NCI-H774 (cell line): ENCODE measurements around the gene CLIP2.
"Not testable (repeated sequence)": the region's sequence is repeated elsewhere in the genome, so short reads cannot be mapped to it uniquely, and the experiment has no call there.

Experiments used
- DNase-seq: peaks from one replicate; lab custom pipeline; 2025; lab: John Stamatoyannopoulos, UW

CLIP2 gene

GRCh38 chr7:74297516-74298233 is 8.5 kb downstream of the CLIP2 start:
- DNase-seq: no peak

GRCh38 chr7:74299401-74299800 is 10.2 kb downstream of the CLIP2 start:
- no peak for DNase-seq

GRCh38 chr7:74300926-74301325 is 11.7 kb downstream of the CLIP2 start:
- DNase-seq: no peak

DNA sequence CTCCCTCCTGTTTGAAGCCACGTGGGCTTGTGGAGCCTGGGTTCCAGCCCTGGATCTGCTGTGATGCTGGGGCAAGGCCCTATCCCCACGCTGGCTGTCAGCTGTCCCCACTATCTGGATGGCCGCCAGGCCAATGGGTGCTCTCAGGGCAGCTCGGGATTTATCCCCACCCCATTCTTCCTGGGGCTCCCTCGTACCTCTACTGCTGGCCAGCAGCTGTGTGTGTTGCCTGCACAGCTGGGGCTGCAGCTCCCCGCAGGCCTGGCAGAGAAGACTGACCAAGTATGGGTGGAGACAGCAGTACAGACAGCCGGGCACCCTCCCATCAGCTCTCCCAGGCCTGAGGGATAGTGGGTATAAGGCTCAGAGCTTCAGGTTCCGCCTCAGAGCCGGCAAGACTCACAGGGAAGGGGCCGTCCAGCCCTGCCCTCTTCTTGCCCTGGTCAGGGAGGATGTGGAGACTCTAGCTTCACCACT is 13.6 kb downstream of the CLIP2 start:
- no peak for DNase-seq

DNA sequence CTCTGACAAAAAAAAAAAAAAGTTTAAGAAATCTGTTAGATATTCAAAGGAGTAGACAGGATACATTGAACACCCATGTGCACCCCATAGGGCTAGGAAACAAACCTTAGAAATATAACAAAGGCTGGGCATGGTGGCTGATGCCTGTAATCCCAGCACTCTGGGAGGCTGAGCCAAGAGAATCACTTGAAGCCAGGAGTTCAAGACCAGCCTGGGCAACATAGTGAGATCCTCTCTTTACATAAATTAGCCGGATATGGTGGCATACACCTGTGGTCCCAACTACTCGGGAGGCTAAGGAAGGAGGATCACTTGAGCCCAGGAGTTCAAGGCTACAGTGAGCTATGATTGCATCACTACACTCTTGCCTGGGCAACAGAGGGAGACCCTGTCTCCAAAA is 15.3 kb downstream of the CLIP2 start:
- no peak for DNase-seq

DNA sequence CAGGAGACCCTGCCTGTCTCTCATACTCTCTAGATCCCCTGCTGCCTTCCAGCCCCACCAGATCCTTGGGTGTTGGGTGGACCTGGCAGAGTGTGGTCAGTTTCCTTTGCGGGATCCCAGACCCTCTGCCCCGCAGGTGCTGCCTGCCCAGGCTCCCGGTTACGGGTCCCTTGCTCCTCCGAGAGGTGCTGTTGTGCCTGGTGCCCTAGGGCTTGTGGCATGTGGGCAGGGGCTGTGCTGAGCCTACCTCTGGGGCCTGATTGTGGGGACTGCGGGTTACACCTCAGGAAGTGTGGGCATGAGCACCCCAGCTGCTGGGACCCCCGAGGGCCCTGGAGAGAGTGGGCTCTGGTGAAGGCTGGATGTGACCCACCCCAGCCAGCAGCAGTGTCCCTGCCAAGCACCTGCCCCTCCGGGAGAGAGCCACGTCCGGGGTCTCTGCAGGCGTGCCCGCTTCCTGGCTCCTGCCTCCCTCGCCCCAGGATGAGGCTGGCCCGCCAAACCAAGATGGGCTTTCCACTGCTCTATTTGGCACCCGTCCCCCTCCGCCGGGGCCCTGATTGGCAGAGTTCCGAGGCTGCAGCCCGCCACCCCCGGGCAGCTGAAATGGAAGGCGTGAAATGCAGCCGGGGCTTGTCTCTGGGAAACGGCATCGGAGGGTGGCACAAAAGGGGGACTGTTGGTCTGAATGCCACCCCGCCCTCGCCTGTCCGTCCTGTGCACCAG is 17.0 kb downstream of the CLIP2 start:
- DNase-seq: no peak

GRCh38 chr7:74306730-74307469 is 17.7 kb downstream of the CLIP2 start:
- no peak for DNase-seq

GRCh38 chr7:74307738-74308505 is 18.7 kb downstream of the CLIP2 start:
- DNase-seq: no peak

GRCh38 chr7:74309181-74309580 is 20.0 kb downstream of the CLIP2 start:
- no peak for DNase-seq

GRCh38 chr7:74311305-74311744 is 22.1 kb downstream of the CLIP2 start:
- DNase-seq: no peak

GRCh38 chr7:74312418-74313028 is 23.3 kb downstream of the CLIP2 start:
- DNase-seq: no peak

GRCh38 chr7:74315891-74316290 is 26.7 kb downstream of the CLIP2 start:
- not testable (repeated sequence) for DNase-seq

DNA sequence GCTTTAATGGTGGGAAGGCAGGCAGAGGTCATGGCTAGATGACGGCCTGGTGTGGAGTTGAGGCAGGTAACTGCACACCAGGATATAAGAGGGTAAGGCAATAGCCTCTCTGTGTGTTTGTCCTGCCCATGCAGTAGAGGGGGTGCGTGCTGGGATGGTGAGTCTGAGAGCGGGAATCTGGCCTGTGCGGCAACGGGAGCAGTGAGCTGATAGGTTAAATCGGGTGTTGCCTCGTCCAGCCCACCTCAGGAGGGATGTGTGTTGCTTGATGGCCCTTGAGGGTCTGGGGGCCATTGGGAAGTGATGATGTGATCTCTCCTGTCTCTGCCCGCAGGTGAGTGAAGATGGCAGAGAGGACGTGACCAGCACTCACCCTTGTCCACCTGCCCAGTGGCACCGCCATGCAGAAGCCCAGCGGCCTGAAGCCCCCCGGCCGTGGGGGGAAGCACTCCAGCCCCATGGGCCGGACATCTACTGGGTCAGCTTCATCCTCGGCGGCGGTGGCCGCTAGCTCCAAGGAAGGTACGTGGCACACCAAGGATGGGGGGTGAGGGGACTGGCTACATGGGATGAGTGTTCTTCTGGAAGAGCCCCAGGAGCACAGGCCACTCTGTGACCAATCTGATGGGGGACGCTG is 28.1 kb downstream of the CLIP2 start:
- DNase-seq: no peak

DNA sequence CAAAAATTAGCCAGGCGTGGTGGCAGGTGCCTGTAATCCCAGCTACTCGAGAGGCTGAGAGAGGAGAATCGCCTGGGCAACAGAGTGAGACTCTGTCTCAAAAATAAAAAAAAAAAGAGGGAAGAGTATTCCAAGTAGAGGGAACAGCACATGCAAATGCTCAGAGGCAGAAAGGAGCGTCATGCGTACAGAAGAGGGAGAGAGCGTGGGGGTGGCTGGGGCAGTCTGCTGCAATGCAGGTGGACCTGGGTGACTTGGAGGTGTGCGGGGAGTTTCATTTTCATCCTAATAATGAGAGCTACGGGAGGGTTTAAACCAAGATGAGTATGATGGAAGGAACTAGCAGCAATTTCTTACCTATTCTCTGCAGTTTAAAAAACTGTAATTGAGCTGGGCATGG is 28.8 kb downstream of the CLIP2 start:
- no peak for DNase-seq

DNA sequence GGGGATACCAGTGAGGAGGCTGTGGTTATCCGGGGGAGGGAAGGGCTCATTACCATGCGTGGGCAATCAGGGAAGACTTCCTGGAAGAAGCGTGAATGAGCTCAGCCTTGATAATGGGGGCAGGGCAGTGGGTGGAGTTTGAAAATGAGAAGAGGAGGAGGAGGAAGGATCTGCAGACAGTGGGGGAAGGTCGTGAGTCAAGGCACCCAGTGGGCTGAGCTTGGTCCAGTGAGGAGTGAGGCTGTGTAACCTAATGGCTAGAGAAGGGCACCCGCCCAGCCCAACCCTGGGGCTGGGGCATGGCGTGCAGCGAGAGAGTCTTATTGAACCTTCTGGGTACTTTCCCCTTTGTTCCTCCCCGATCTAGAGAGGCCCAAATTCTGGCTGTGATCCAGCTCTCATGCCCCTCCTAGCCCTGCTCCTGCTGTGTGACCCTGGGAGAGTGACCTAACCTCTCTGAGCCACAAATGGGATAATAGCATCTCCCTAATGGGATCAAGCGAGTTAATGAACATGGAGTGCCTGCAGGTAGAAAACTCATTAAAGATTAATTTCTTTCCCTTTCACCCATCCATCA is 31.5 kb downstream of the CLIP2 start:
- no peak for DNase-seq

- DNase-seq: not testable (repeated sequence)
Measured at GRCh38 chr7:74322892-74323291, 33.7 kb downstream of the CLIP2 start.

DNA sequence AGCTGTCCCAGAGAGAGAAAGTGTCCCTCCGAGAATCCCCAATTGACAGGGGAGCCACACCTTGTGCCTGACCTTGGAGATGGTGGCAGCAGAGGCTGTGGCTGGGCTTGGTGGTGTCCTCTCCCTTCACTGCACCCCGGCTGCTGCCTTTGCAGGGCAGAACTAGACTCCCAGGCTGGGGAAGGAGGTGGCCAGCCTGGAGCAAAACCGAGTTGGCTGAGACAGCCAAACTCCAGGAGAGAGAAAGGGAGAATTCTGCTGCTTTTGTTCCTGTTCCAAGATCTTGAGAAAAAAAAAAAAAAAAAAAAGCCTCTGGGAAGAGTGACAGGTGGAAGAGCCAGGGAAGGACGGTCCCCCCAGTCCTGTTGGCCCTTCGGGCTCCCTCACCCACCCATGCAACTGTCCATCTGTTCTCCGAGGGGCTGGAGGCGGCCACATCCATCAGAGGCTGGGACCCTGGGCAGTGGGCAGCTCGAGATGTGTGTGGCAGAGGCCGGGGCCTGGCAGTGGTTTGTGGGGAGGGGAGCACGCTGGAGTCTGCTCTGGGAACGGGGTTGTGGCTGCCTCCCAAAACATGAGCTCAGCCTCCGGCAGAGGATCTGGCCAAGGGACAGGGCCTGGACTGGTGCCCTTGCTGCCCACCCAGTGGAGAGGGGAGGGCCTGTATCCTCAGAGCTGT is 35.5 kb downstream of the CLIP2 start:
- no peak for DNase-seq

DNA sequence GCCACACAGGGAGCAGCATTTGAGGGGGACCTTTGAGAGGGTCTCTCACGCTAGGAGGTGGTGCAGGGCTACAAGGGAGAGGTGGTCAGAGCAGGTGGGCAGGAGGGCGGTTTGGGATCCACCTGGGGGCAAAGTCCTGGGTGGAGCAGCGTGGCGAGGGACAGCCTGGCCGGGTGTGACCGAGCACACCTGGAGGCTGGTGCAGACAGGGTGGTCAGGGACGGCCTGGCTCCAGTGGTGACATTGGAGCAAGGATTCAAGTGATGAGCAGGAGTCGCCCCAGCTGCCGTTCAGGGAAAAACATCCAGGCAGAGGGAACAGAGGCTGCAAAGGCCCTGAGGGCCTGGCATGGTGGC is 36.0 kb downstream of the CLIP2 start:
- no peak for DNase-seq

DNA sequence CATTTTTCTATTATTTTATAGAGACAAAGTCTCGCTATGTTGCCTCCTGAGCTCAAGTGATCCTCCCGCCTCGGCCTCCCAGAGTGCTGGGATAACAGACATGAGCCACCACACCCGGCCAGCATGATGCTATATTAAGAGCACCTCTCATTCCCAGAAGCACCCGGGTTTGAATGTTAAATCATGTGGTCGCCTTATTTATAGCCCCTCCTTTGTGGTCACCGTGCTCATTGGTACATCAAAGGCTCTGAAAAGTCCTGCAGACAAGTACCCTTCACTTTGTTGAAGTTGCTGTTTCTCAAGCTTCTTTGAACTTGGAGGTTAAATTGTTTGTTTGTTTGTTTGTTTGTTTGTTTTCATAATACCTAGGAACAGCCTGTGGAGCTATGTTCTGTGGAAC is 40.0 kb downstream of the CLIP2 start:
- no peak for DNase-seq
